ENCODE results near the gene ACOX2.

ACOX2 gene

GRCh38 chr3:58560771-58561311 is 23.9 kb upstream of the ACOX2 start:
- TF ChIP-seq CTCF (IDR thresholded peaks at IDR 0.05; ENCODE audit: extremely low read depth, missing control alignments) = no peak
- no peak for DNase-seq (ENCODE audit: low spot score)

- TF ChIP-seq CTCF (IDR thresholded peaks at IDR 0.05; ENCODE audit: extremely low read depth, missing control alignments) = no peak
- no peak for DNase-seq (ENCODE audit: low spot score)
Measured at GRCh38 chr3:58559586-58559985, 22.6 kb upstream of the ACOX2 start.

- no peak for DNase-seq (ENCODE audit: low spot score)
- TF ChIP-seq CTCF (IDR thresholded peaks at IDR 0.05; ENCODE audit: extremely low read depth, missing control alignments) = no peak
Measured at GRCh38 chr3:58557491-58557890, 20.5 kb upstream of the ACOX2 start.

- TF ChIP-seq CTCF (IDR thresholded peaks at IDR 0.05; ENCODE audit: extremely low read depth, missing control alignments) = no peak
- no peak for DNase-seq (ENCODE audit: low spot score)
Measured at GRCh38 chr3:58556761-58557221, 19.8 kb upstream of the ACOX2 start.

GRCh38 chr3:58556001-58556400 is 19.0 kb upstream of the ACOX2 start:
- no peak for TF ChIP-seq CTCF (IDR thresholded peaks at IDR 0.05; ENCODE audit: extremely low read depth, missing control alignments)
- no peak for DNase-seq (ENCODE audit: low spot score)

GRCh38 chr3:58555203-58555602 is 18.2 kb upstream of the ACOX2 start:
- DNase-seq (ENCODE audit: low spot score) = no peak
- no peak for TF ChIP-seq CTCF (IDR thresholded peaks at IDR 0.05; ENCODE audit: extremely low read depth, missing control alignments)

GRCh38 chr3:58553003-58553402 is 16.0 kb upstream of the ACOX2 start:
- DNase-seq (ENCODE audit: low spot score) = no peak
- no peak for TF ChIP-seq CTCF (IDR thresholded peaks at IDR 0.05; ENCODE audit: extremely low read depth, missing control alignments)
